Activated T-helper 17 cell treated with anti-CD3 and anti-CD28 coated beads, Interleukin-2, amount 50 U/mL, for 72 hours (primary cell): ENCODE data around the gene NT5E. TPM values are rescaled to one million over a fixed set of nuclear protein-coding genes. Genes with fewer than 3 reads are reported as not detected.

Source experiments
- ATAC-seq: fragments of 150-1000 bp; cut with Tn5 transposase; replicated peaks from 2 replicates; pipeline ENCODE4 v1.10.0; 2021; ENCODE audit warnings: mild to moderate bottlenecking, moderate library complexity
- H3K27ac Mint-ChIP-seq: one replicate; pipeline ENCODE4 v1.8.0; 2022; ENCODE audit warnings: mixed read lengths
- H3K27me3 Mint-ChIP-seq: one replicate; pipeline ENCODE4 v1.8.0; 2022; ENCODE audit warnings: mixed read lengths
- H3K36me3 Mint-ChIP-seq: one replicate; pipeline ENCODE4 v1.8.0; 2022; ENCODE audit warnings: low read depth, mild to moderate bottlenecking, mixed read lengths
- H3K4me1 Mint-ChIP-seq: one replicate; pipeline ENCODE4 v1.8.0; 2022; ENCODE audit warnings: mixed read lengths
- H3K4me3 Mint-ChIP-seq: one replicate; pipeline ENCODE4 v1.8.0; 2022; ENCODE audit warnings: mild to moderate bottlenecking, mixed read lengths
- H3K9me3 Mint-ChIP-seq: one replicate; pipeline ENCODE4 v1.8.0; 2022; ENCODE audit warnings: mixed read lengths
- total RNA-seq, 2 donors: library from RNA; stranded (reverse); gene quantifications; one replicate each; pipeline ENCODE4 v1.2.3, GENCODE V29; 2022

The NT5E gene
- total RNA-seq, 2 donors from 2014 or later = 1.2 to 10.5 TPM

- H3K27ac Mint-ChIP-seq = peak overlapping the region; percentile 92
- H3K4me1 Mint-ChIP-seq = peaks cover 31% of the 10 kb centered on the region
- no peak for ATAC-seq
- H3K4me3 Mint-ChIP-seq = peak overlapping the region; percentile 76
- peaks cover 18% of the 10 kb centered on the region for H3K27me3 Mint-ChIP-seq
- no peaks in the 10 kb centered on the region for H3K9me3 Mint-ChIP-seq
- no peaks in the 10 kb centered on the region for H3K36me3 Mint-ChIP-seq
Measured at GRCh38 chr6:85460154-85460920, 10.5 kb downstream of the NT5E start.

- no peaks in the 10 kb centered on the region for H3K36me3 Mint-ChIP-seq
- H3K27ac Mint-ChIP-seq = peak overlapping the region; percentile 92
- H3K4me3 Mint-ChIP-seq = peak overlapping the region; percentile 76
- no peaks in the 10 kb centered on the region for H3K9me3 Mint-ChIP-seq
- H3K4me1 Mint-ChIP-seq = peaks cover 36% of the 10 kb centered on the region
- ATAC-seq = peak; percentile 35
- H3K27me3 Mint-ChIP-seq = peaks cover 14% of the 10 kb centered on the region
Measured at GRCh38 chr6:85460921-85461797, 11.3 kb downstream of the NT5E start.

- Mint-ChIP-seq H3K4me3 (peak overlapping the region; percentile 76), H3K4me1 (peaks cover 36% of the 10 kb centered on the region), H3K9me3 (no peaks in the 10 kb centered on the region), H3K27me3 (peaks cover 10% of the 10 kb centered on the region), H3K36me3 (no peaks in the 10 kb centered on the region), H3K27ac (peak overlapping the region; percentile 92)
- ATAC-seq = no peak
Measured at GRCh38 chr6:85461798-85462170, 11.9 kb downstream of the NT5E start.

GRCh38 chr6:85462673-85463072 lies 12.8 kb downstream of the NT5E start:
- Mint-ChIP-seq H3K27me3 (peaks cover 7% of the 10 kb centered on the region), H3K4me3 (peak overlapping the region; percentile 76), H3K27ac (peak overlapping the region; percentile 92), H3K36me3 (no peaks in the 10 kb centered on the region), H3K9me3 (no peaks in the 10 kb centered on the region), H3K4me1 (peaks cover 36% of the 10 kb centered on the region)
- ATAC-seq = no peak

- H3K27ac Mint-ChIP-seq = peak overlapping the region; percentile 92
- peaks cover 36% of the 10 kb centered on the region for H3K4me1 Mint-ChIP-seq
- peak overlapping the region; percentile 76 for H3K4me3 Mint-ChIP-seq
- no peaks in the 10 kb centered on the region for H3K36me3 Mint-ChIP-seq
- H3K27me3 Mint-ChIP-seq = peaks cover 7% of the 10 kb centered on the region
- ATAC-seq = no peak
- no peaks in the 10 kb centered on the region for H3K9me3 Mint-ChIP-seq
Measured at GRCh38 chr6:85463621-85464259, 13.9 kb downstream of the NT5E start.

- H3K4me3 Mint-ChIP-seq = peak overlapping the region; percentile 76
- H3K27ac Mint-ChIP-seq = peak overlapping the region; percentile 92
- no peaks in the 10 kb centered on the region for H3K36me3 Mint-ChIP-seq
- H3K4me1 Mint-ChIP-seq = peaks cover 36% of the 10 kb centered on the region
- peaks cover 7% of the 10 kb centered on the region for H3K27me3 Mint-ChIP-seq
- no peaks in the 10 kb centered on the region for H3K9me3 Mint-ChIP-seq
- peak; percentile 49 for ATAC-seq
Measured at GRCh38 chr6:85464260-85464644, 14.4 kb downstream of the NT5E start.

GRCh38 chr6:85464722-85465150 lies 14.9 kb downstream of the NT5E start:
- H3K27ac Mint-ChIP-seq = peak overlapping the region; percentile 92
- H3K36me3 Mint-ChIP-seq = no peaks in the 10 kb centered on the region
- ATAC-seq = peak; percentile 85
- H3K27me3 Mint-ChIP-seq = peaks cover 7% of the 10 kb centered on the region
- peaks cover 36% of the 10 kb centered on the region for H3K4me1 Mint-ChIP-seq
- H3K4me3 Mint-ChIP-seq = peak overlapping the region; percentile 76
- no peaks in the 10 kb centered on the region for H3K9me3 Mint-ChIP-seq

- peaks cover 7% of the 10 kb centered on the region for H3K27me3 Mint-ChIP-seq
- ATAC-seq = peak; percentile 14
- H3K4me1 Mint-ChIP-seq = peaks cover 33% of the 10 kb centered on the region
- no peaks in the 10 kb centered on the region for H3K9me3 Mint-ChIP-seq
- H3K27ac Mint-ChIP-seq = peak overlapping the region; percentile 92
- peak overlapping the region; percentile 76 for H3K4me3 Mint-ChIP-seq
- no peaks in the 10 kb centered on the region for H3K36me3 Mint-ChIP-seq
Measured at GRCh38 chr6:85465762-85466161, 15.9 kb downstream of the NT5E start.

- Mint-ChIP-seq H3K4me3 (no peak overlapping the region), H3K27me3 (peaks cover 3% of the 10 kb centered on the region), H3K27ac (no peak overlapping the region), H3K4me1 (peaks cover 21% of the 10 kb centered on the region), H3K9me3 (no peaks in the 10 kb centered on the region), H3K36me3 (no peaks in the 10 kb centered on the region)
- ATAC-seq = no peak
Measured at GRCh38 chr6:85468326-85468725, 18.4 kb downstream of the NT5E start.

- peaks cover 12% of the 10 kb centered on the region for H3K4me1 Mint-ChIP-seq
- no peak overlapping the region for H3K27ac Mint-ChIP-seq
- no peak for ATAC-seq
- no peaks in the 10 kb centered on the region for H3K36me3 Mint-ChIP-seq
- H3K4me3 Mint-ChIP-seq = no peak overlapping the region
- no peaks in the 10 kb centered on the region for H3K9me3 Mint-ChIP-seq
- no peaks in the 10 kb centered on the region for H3K27me3 Mint-ChIP-seq
Measured at GRCh38 chr6:85469276-85470022, 19.6 kb downstream of the NT5E start.

GRCh38 chr6:85470023-85470410 lies 20.1 kb downstream of the NT5E start:
- Mint-ChIP-seq H3K27ac (no peak overlapping the region), H3K9me3 (no peaks in the 10 kb centered on the region), H3K4me3 (no peak overlapping the region), H3K36me3 (no peaks in the 10 kb centered on the region), H3K4me1 (peaks cover 7% of the 10 kb centered on the region), H3K27me3 (no peaks in the 10 kb centered on the region)
- no peak for ATAC-seq

GRCh38 chr6:85472744-85473143 lies 22.9 kb downstream of the NT5E start:
- Mint-ChIP-seq H3K9me3 (no peaks in the 10 kb centered on the region), H3K27ac (no peak overlapping the region), H3K27me3 (peaks cover 9% of the 10 kb centered on the region), H3K36me3 (no peaks in the 10 kb centered on the region), H3K4me3 (no peak overlapping the region), H3K4me1 (no peaks in the 10 kb centered on the region)
- ATAC-seq = no peak

- ATAC-seq = no peak
Measured at GRCh38 chr6:85473748-85474147, 23.9 kb downstream of the NT5E start.

GRCh38 chr6:85476532-85476931 lies 26.6 kb downstream of the NT5E start:
- no peaks in the 10 kb centered on the region for H3K9me3 Mint-ChIP-seq
- no peaks in the 10 kb centered on the region for H3K36me3 Mint-ChIP-seq
- no peak overlapping the region for H3K4me3 Mint-ChIP-seq
- peaks cover 9% of the 10 kb centered on the region for H3K27me3 Mint-ChIP-seq
- no peak for ATAC-seq
- H3K4me1 Mint-ChIP-seq = no peaks in the 10 kb centered on the region
- H3K27ac Mint-ChIP-seq = peak overlapping the region; percentile 26

More at GRCh38 chr6:85473748-85474147, 23.9 kb downstream of the NT5E start:
- no peak overlapping the region for H3K4me3 Mint-ChIP-seq
- H3K36me3 Mint-ChIP-seq = no peaks in the 10 kb centered on the region
- no peak overlapping the region for H3K27ac Mint-ChIP-seq
- no peaks in the 10 kb centered on the region for H3K4me1 Mint-ChIP-seq
- H3K9me3 Mint-ChIP-seq = no peaks in the 10 kb centered on the region
- H3K27me3 Mint-ChIP-seq = peaks cover 9% of the 10 kb centered on the region
